Activated naive CD8-positive, alpha-beta T cell treated with anti-CD3 and anti-CD28 coated beads, Interleukin-2, amount 10 ng/mL, durations not matched to agents 7 days and 5 days (primary cell): ENCODE data around the gene MEGF11. TPM values are rescaled to one million over a fixed set of nuclear protein-coding genes. Genes with fewer than 3 reads are reported as not detected.

Experiments used
- ATAC-seq: fragments of 150-1000 bp; cut with Tn5 transposase; one replicate; pipeline ENCODE4 v1.10.0; 2021; ENCODE audit warnings: low read depth, moderate library complexity
- POLR2A ChIA-PET: fragments of 350-600 bp; sonication (Branson Sonifier 250); formaldehyde crosslinking; loops from one replicate; lab custom pipeline; 2021; ENCODE audit warnings: antibody characterized with exemption; lab: Charles Lee
- DNase-seq: peaks from one replicate; pipeline ENCODE4 v3.0.0; 2021
- H3K27ac Mint-ChIP-seq: one replicate; pipeline ENCODE4 v1.8.0; 2022; ENCODE audit warnings: mild to moderate bottlenecking, mixed read lengths
- H3K27me3 Mint-ChIP-seq: one replicate; pipeline ENCODE4 v1.8.0; 2022; ENCODE audit warnings: mild to moderate bottlenecking, moderate library complexity, mixed read lengths
- H3K36me3 Mint-ChIP-seq: one replicate; pipeline ENCODE4 v1.8.0; 2021; ENCODE audit warnings: mild to moderate bottlenecking, mixed read lengths
- H3K4me1 Mint-ChIP-seq: one replicate; pipeline ENCODE4 v1.8.0; 2021; ENCODE audit warnings: mixed read lengths
- H3K4me3 Mint-ChIP-seq: one replicate; pipeline ENCODE4 v1.8.0; 2022; ENCODE audit warnings: mild to moderate bottlenecking, moderate library complexity, mixed read lengths
- H3K9me3 Mint-ChIP-seq: one replicate; pipeline ENCODE4 v1.8.0; 2021; ENCODE audit warnings: mixed read lengths
- total RNA-seq, 2 experiments: library from RNA; stranded (reverse); gene quantifications; one replicate each; pipeline ENCODE4 v1.2.3, GENCODE V29; 2021

MEGF11 gene
- not detected for total RNA-seq

GRCh38 chr15:66253418-66254088 is at the start of gene MEGF11:
TSS of gene MEGF11 (minus strand) at chr15:66253750. CDS start at chr15:66128403, 125,347 bp downstream.
- Mint-ChIP-seq H3K9me3 (no peaks in the 10 kb centered on the region), H3K4me3 (peak within 1 kb of the TSS; percentile 82), H3K36me3 (peaks cover 3% of the 10 kb centered on the region), H3K27me3 (peaks cover 78% of the 10 kb centered on the region), H3K4me1 (peaks cover 12% of the 10 kb centered on the region), H3K27ac (peak within 1 kb of the TSS; percentile 31)
- ATAC-seq, result no peak
- POLR2A ChIA-PET, result no interaction called here
- peak; percentile 40 for DNase-seq

- Mint-ChIP-seq H3K27ac (no peak overlapping the region), H3K4me3 (no peak overlapping the region), H3K36me3 (peaks cover 10% of the 10 kb centered on the region), H3K4me1 (peaks cover 1% of the 10 kb centered on the region), H3K27me3 (no peaks in the 10 kb centered on the region), H3K9me3 (no peaks in the 10 kb centered on the region)
- ATAC-seq (no peak), DNase-seq (no peak)
- POLR2A ChIA-PET, result no interaction called here
Observed at GRCh38 chr15:66302489-66303278, 49.1 kb upstream of the MEGF11 start.

- Mint-ChIP-seq H3K9me3 (no peaks in the 10 kb centered on the region), H3K27ac (no peak overlapping the region), H3K4me1 (peaks cover 11% of the 10 kb centered on the region), H3K36me3 (peaks cover 9% of the 10 kb centered on the region), H3K4me3 (no peak overlapping the region), H3K27me3 (no peaks in the 10 kb centered on the region)
- POLR2A ChIA-PET, result no interaction called here
- ATAC-seq, result no peak
- DNase-seq, result no peak
Observed at GRCh38 chr15:66298803-66299251, 45.3 kb upstream of the MEGF11 start.

DNA sequence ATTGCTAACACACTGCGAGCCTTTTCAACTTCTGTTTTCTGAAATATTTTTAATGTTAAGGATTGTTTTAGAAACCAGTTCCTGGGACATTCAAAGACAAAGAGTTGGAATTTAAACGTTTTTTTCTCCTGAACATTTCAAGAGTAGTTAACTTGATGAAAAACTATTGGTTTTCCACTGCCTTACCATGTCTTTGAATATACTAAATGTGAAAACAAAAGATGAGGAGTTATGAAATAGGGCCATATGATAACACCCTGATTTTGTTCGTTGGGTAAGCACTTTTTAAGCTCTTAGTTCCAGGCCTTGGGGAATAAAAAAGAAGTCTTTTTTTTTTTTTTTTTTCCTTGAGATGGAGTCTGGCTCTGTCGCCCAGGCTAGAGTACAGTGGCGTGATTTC is 42.6 kb upstream of the MEGF11 start:
- Mint-ChIP-seq H3K36me3 (peaks cover 7% of the 10 kb centered on the region), H3K27me3 (no peaks in the 10 kb centered on the region), H3K9me3 (no peaks in the 10 kb centered on the region), H3K4me1 (peaks cover 25% of the 10 kb centered on the region), H3K4me3 (no peak overlapping the region), H3K27ac (no peak overlapping the region)
- POLR2A ChIA-PET, result interaction anchor here (0.6 kb wide), 1 partner anchor 693 kb away, joined by 5 read pairs; no protein-coding TSS in a partner anchor
- ATAC-seq (no peak), DNase-seq (no peak)

DNA sequence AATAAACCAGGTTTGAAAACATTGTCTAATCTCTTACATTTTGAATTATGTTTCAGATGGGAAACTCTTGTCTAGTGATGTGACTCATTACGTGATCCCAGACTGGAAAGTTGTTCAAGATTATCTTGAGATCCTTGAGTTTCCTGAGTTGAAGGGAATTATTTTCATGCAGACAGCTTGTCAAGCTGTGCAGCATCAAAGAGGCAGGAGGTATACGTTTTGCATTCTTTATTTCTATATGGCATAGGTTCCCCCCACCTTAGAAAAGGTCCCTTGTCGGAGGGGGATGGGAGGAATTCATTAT is 41.3 kb upstream of the MEGF11 start:
- Mint-ChIP-seq H3K4me1 (peaks cover 32% of the 10 kb centered on the region), H3K36me3 (peaks cover 5% of the 10 kb centered on the region), H3K9me3 (no peaks in the 10 kb centered on the region), H3K4me3 (peak overlapping the region; percentile 74), H3K27me3 (no peaks in the 10 kb centered on the region), H3K27ac (peak overlapping the region; percentile 85)
- DNase-seq (no peak), ATAC-seq (no peak)
- POLR2A ChIA-PET, result interaction anchor here (0.9 to 2.0 kb wide), 3 partner anchors 204 to 210 kb away, joined by 4 to 11 read pairs (median 4); partner anchors contain the start of genes RPL4, SNAPC5 and ZWILCH

DNA sequence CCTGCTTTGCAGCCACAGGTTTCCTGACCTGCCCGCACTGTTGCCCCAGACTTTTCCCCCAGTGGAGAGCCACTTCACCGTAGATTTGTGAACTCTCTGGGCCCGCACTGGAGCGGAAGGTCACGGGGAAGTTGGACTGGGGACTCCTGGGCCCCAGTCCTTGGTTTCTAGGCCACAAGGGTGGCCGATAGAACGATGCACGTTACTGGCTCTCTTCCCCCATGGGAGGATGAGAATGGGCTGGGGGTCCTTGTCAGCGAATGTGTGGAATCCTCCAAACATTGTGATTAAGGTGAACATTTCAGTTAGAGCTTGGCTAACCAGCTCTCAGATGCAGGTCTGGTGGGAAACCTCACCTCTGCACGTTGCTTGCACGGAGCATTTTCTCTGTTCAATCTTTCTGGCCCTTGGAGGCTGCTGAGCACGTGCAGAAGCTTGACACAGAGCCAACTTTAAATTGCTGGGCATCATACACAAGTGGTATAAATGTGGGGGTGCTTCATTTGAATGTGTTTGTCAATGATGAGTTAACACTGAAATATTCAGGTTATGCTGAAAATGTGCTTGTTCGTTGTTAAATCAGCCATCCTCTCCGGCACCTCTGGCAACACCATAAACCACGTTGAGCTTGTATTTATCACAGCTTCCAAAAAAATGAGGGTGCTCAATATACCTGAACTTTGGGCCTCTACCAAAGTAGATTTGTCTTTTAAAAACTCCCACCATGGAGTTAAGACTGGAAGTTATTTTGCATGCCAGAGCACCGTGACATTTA is 40.8 kb upstream of the MEGF11 start:
- Mint-ChIP-seq H3K4me3 (peak overlapping the region; percentile 74), H3K9me3 (no peaks in the 10 kb centered on the region), H3K27me3 (no peaks in the 10 kb centered on the region), H3K4me1 (peaks cover 32% of the 10 kb centered on the region), H3K36me3 (peaks cover 5% of the 10 kb centered on the region), H3K27ac (peak overlapping the region; percentile 85)
- POLR2A ChIA-PET, result interaction anchor here (0.6 to 2.0 kb wide), 5 partner anchors 92 to 778 kb away, joined by 3 to 11 read pairs (median 4); partner anchors contain the start of genes MAP2K1, RPL4, SNAPC5 and ZWILCH
- ATAC-seq (peak; percentile 10), DNase-seq (no peak)

DNA sequence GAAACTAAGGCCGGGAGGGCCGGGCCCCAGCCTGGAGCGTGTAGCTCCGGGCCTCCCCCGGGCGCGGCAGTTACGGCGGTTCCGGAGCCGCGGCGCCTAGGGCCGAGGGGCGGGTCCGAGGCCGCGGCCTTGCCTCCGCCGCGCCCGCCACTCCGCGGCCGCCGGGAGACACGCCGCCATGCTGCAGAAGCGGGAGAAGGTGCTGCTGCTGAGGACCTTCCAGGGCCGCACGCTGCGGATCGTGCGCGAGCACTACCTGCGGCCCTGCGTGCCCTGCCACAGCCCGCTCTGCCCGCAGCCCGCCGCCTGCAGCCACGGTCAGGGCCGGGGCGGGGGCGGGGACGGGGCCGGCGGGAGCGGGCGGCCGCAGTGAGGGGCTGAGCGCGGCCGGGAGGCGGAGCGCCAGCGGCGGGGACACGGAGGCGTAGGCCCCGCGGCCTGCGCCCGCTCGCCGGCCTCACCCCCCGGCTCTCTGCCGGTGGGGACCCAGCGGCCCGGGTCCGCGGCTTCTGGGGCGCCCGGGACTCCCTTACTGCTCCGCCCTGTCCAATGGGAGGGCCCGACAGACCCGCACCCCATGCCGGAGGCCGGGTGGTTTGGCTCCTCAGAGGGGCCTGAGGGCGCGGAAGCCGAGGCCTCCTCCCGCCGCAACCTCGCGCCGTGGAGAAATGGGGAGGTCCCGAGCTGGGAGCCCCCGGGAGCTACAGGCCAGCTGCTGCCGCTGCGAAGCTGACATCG is 40.0 kb upstream of the MEGF11 start, which contains the start of gene DIS3L:
DIS3L (plus strand) TSS at position 150 of the 738 bp plus-strand sequence; CDS start at position 179, 29 bp downstream.
- Mint-ChIP-seq H3K4me3 (peak within 1 kb of the TSS; percentile 78), H3K4me1 (peaks cover 32% of the 10 kb centered on the region), H3K9me3 (no peaks in the 10 kb centered on the region), H3K27me3 (no peaks in the 10 kb centered on the region), H3K36me3 (peaks cover 2% of the 10 kb centered on the region), H3K27ac (peak within 1 kb of the TSS; percentile 85)
- POLR2A ChIA-PET, result interaction anchor here (0.6 to 2.0 kb wide), 8 partner anchors 19 to 989 kb away, joined by 3 to 11 read pairs (median 4); partner anchors contain the start of genes MAP2K1, RNU5B-1, RPL4 and SNAPC5
- ATAC-seq (peak; percentile 77), DNase-seq (peak; percentile 79)

DNA sequence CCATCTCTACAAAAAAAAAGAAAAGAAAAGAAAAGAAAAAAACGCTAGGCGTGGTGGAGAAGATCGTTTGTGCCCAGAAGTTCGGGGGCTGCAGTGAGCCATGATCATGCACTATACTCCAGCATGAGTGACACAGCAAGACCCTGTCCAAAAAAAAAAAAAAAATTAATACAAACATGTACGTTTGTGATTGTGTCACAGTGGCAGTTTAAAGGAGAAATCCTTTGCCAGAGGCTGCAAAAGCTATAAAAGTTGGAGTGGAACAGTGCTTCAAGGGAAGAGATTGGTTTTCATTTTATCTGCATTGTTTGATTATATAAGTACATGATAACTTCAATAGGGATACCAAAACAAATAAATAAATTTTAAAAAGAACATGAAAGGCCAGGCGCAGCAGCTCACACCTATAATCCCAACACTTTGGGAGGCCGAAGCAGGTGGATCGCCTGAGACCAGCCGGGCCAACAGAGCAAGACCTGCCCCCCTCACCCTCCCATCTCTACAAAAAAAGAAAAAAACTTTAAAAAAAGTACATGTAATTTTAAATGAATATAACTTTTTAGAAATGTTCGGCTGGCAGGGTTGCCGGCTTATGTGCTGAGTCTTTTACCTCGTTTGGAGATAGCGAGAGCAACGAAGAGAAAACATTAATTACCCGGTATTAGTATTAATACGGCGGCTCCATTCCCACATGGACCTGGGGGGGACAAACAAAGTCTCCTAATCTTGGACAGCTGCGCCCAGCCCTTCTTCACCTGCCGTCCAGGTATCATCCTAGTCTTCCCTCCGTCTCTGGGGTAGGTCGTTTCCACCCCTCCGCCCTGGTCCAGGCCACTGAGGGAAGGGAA is 39.2 kb upstream of the MEGF11 start:
- peaks cover 32% of the 10 kb centered on the region for H3K4me1 Mint-ChIP-seq
- peak overlapping the region; percentile 78 for H3K4me3 Mint-ChIP-seq
- no peaks in the 10 kb centered on the region for H3K27me3 Mint-ChIP-seq
- peak overlapping the region; percentile 85 for H3K27ac Mint-ChIP-seq
- DNase-seq (no peak), ATAC-seq (no peak)
- H3K36me3 Mint-ChIP-seq, result peaks cover 2% of the 10 kb centered on the region
- H3K9me3 Mint-ChIP-seq, result no peaks in the 10 kb centered on the region
- POLR2A ChIA-PET, result interaction anchor here (0.6 to 1.7 kb wide), 9 partner anchors 20 to 988 kb away, joined by 3 to 7 read pairs (median 4); partner anchors contain the start of genes MAP2K1, RAB11A, RNU5B-1 and RPL4

DNA sequence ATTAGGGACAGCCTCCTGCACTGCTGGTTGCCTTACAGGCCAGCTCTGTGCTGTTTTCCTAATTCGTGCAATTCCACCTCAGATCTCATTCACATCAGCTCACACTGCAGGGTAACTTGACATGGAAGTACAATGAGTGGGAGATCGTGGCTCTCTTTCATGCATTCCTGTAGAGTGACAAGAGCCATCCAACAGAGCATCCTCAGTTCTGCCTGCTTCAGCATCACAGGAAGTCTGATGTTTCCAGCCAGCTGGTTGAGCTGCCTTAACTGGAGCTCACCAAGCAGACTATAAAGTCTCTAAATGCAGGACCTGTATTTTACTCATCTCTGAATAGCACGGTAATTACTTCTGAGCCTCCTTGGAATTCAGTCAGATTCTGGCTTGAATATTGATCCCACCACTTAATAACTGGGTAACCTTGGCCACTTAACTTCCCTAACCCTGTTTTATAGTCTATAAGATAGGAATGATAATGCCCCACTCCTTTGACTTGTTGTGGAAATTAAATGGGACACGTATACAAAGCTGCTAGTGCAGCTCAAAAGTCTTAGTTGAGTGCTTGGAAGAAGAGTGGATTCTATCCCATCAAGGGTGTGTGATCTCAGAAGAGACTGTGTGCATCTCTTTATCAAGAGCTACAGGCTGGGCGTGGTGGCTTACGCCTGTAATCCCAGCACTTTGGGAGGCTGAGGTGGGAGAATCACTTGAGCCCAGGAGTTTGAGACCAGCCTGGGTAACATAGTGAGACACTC is 38.4 kb upstream of the MEGF11 start:
- H3K4me1 Mint-ChIP-seq, result peaks cover 34% of the 10 kb centered on the region
- peaks cover 2% of the 10 kb centered on the region for H3K36me3 Mint-ChIP-seq
- DNase-seq (no peak), ATAC-seq (no peak)
- H3K4me3 Mint-ChIP-seq, result peak overlapping the region; percentile 78
- no peaks in the 10 kb centered on the region for H3K9me3 Mint-ChIP-seq
- peak overlapping the region; percentile 85 for H3K27ac Mint-ChIP-seq
- H3K27me3 Mint-ChIP-seq, result no peaks in the 10 kb centered on the region
- POLR2A ChIA-PET, result interaction anchor here (0.7 to 1.7 kb wide), 7 partner anchors 41 to 987 kb away, joined by 3 to 7 read pairs (median 4); partner anchors contain the start of genes MAP2K1, RAB11A, RNU5B-1 and RPL4

DNA sequence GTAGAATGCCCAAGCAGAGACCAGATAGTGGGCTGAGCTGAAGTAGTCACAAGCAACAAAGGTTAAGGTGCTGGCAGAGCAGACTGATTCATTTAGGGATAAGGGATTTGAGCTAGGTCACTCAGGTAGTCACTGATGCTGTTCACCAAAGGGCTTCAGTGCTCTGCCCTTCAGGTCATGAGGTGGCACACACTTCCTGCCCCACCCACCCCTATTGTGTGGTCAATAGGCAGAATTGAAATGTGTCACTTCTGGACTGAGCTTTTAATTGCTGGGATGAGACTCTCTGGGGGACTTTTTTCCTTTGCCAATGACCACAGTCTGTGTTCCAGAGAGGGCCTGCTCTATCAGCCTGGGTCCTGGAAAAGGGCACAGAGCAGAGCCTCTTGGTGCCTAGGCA is 37.0 kb upstream of the MEGF11 start:
- POLR2A ChIA-PET, result interaction anchor here (1.4 kb wide), 1 partner anchor 421 kb away, joined by 3 read pairs; the partner anchor contains the start of gene RAB11A
- Mint-ChIP-seq H3K27ac (no peak overlapping the region), H3K4me3 (no peak overlapping the region), H3K4me1 (peaks cover 33% of the 10 kb centered on the region), H3K27me3 (no peaks in the 10 kb centered on the region), H3K36me3 (no peaks in the 10 kb centered on the region), H3K9me3 (no peaks in the 10 kb centered on the region)
- DNase-seq, result no peak
- ATAC-seq, result no peak

DNA sequence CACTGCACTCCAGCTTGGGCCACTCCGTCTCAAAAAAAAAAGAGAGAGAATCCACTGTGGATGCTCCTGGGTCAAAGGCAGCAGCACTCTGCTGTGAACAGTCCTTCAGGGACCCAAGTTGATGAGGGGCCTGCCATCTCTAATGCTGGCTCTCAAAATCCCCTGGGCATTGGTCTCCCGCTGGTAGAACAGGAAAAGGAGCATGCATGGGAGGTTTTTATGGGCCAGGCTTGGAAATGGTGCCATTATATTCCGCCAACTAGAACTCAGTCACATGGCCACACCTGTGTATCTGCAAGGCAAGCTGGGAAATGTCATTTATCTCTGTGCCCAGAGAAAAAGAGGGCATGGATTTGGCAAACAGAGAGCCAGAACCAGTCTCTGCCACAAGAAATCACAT is 36.5 kb upstream of the MEGF11 start:
- H3K9me3 Mint-ChIP-seq, result no peaks in the 10 kb centered on the region
- H3K27me3 Mint-ChIP-seq, result no peaks in the 10 kb centered on the region
- POLR2A ChIA-PET, result interaction anchor here (1.4 kb wide), 1 partner anchor 421 kb away, joined by 3 read pairs; the partner anchor contains the start of gene RAB11A
- DNase-seq, result no peak
- peaks cover 31% of the 10 kb centered on the region for H3K4me1 Mint-ChIP-seq
- no peak overlapping the region for H3K4me3 Mint-ChIP-seq
- no peak for ATAC-seq
- H3K27ac Mint-ChIP-seq, result no peak overlapping the region
- H3K36me3 Mint-ChIP-seq, result no peaks in the 10 kb centered on the region
